ENCODE data around the gene PRAME.

GRCh38 chr22:22513619-22514018 is 45.4 kb downstream of the PRAME start:
- TF ChIP-seq CTCF (conservative IDR thresholded peaks at IDR 0.05 in 1 of 2, IDR thresholded peaks at IDR 0.05 in 1 of 2; ENCODE audit: low read depth in 1 of 2, low read length in 2 of 2) (no peak), EZH2 (IDR thresholded peaks at IDR 0.05; ENCODE audit: low read length, missing control alignments) (no peak)

Data from fibroblast of lung (primary cell).